HG03064 (cell line): ENCODE results near the gene KRT83.

Experiments
- ATAC-seq: cut with Tn5 transposase; IDR thresholded peaks from one replicate; pipeline ENCODE4 v1.9.1; 2021; ENCODE audit warnings: low read depth; ENCODE audit not compliant: unreplicated experiment

KRT83 gene

GRCh38 chr12:52268212-52268611 lies 53.0 kb downstream of the KRT83 start:
- no peak for ATAC-seq

DNA sequence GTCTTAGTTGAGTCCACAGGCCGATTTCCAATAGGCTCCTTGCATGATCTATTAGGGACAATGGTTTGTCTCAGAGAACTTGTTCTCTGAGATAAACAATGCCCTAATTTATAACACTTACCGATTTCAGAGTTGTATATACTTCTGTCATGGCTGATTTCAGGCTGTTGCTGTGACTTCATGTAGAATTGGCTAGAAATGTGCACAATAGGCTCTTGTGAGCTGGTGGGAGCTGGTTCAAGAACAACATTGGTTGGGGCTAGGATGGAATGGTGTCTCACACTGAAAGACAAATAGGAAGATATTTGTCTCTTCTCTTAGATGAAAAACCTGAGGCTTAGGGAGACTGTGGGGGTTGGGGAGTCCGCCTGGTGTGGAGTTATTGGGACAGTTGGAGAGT lies 53.5 kb downstream of the KRT83 start:
- no peak for ATAC-seq

DNA sequence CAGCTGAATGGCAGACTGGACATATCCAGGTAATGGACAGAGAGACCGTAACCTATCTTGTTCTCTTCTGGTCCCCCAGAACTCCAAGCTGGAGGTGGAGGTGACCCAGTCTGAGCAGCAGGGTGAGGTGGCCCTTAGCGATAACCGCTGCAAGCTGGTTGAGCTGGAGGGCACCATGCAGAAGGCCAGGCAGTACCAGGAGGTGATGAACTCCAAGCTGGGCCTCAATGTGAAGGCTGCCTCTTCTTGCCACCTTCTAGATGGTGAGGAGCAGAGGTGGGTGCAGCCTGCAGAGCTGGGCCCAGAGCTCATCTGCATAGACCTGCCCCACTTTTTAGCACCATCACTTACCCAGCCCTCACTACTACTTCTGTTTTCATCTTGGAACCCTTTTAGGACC lies 53.9 kb downstream of the KRT83 start:
- no peak for ATAC-seq

- ATAC-seq: no peak
Measured at GRCh38 chr12:52266514-52266913, 54.7 kb downstream of the KRT83 start.

DNA sequence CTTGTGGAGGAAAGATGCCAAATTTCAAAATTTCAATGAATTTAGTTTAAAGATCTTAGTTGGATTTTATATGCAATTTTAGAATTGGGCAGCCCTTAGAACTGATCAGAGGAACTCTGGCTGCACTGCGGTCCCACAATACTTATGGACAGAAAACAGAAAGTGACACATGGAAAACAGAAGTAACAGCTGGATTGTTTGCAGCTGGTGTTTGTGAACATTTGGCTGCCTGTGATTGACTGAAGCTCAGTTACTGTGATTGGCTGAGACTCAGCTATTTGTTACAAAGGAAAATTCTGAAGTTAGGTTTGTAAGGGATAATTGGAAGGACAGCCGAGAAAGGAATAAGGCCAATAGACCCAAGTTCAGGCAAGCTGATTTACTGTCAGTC lies 56.8 kb downstream of the KRT83 start:
- ATAC-seq: no peak
